GM18907 (cell line): ENCODE results near the gene DEPP1.
A peak's percentile ranks its signal among the peaks of the same experiment; 100 is the strongest.

Experiments
- ATAC-seq: cut with Tn5 transposase; IDR thresholded peaks from one replicate; pipeline ENCODE4 v1.9.1; 2021; ENCODE audit warnings: mild to moderate bottlenecking, moderate library complexity; ENCODE audit not compliant: unreplicated experiment

The DEPP1 gene

GRCh38 chr10:44968091-44968490, 10.5 kb downstream of the DEPP1 start:
- ATAC-seq: no peak

GRCh38 chr10:44967616-44968015, 11.0 kb downstream of the DEPP1 start:
- no peak for ATAC-seq

GRCh38 chr10:44966816-44967509, 11.6 kb downstream of the DEPP1 start:
- ATAC-seq: no peak

DNA sequence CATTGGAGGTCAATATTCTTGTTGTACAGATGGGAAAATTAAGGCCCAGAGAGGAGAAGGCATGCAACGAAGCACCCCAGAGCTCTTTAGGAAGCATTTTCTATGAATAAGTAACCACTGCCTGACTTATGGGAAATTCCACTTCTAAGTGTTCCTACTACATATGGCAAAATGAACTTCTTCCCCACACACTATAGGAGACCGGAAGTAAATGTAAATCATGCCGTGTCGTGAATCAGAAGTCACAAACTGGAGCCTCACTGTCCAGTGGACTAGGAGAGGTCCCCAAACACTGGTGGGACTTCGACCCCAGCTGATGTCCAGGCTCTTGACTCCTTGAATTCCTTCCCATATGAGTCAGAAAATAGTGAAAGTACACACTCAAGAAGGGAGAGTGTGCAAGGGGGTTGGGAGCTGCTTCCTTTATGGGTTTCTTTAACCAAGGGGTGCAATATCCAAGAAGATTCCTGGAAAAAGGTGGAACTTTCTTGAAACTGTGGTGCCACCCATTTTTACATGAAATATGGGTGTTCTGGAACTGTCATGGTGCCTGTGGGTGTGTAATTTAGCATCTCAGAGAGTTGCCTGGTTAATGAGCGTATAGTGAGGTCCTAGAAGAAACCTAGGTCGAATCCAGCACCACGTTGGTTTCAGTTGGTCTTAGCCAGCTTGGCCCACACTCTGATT, 12.3 kb downstream of the DEPP1 start:
- peak; percentile 40 for ATAC-seq

- peak; percentile 51 for ATAC-seq
Observed at GRCh38 chr10:44965651-44966097, 12.9 kb downstream of the DEPP1 start.

DNA sequence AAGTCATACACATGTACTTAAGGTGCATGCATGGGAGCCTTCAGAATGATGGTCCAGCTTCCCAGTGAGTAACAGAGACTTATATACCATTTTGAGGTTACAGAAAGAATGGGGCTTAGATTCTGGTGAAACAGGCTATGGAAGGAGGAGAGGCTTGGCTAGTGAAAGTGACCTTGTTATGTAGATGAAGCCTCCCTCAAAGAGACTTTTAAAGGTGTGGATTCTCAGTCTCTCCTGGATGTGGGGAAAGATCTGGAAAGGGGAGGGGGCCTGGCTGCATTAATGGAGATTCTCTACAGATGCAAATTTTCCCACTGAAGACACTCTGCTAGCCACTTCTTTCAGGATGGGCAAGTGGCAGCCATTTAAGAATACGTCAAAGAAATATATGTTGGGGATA, 13.5 kb downstream of the DEPP1 start:
- ATAC-seq: no peak

- ATAC-seq: peak; percentile 15
Observed at GRCh38 chr10:44963772-44964633, 14.6 kb downstream of the DEPP1 start.

- no peak for ATAC-seq
Observed at GRCh38 chr10:44962870-44963738, 15.5 kb downstream of the DEPP1 start.

DNA sequence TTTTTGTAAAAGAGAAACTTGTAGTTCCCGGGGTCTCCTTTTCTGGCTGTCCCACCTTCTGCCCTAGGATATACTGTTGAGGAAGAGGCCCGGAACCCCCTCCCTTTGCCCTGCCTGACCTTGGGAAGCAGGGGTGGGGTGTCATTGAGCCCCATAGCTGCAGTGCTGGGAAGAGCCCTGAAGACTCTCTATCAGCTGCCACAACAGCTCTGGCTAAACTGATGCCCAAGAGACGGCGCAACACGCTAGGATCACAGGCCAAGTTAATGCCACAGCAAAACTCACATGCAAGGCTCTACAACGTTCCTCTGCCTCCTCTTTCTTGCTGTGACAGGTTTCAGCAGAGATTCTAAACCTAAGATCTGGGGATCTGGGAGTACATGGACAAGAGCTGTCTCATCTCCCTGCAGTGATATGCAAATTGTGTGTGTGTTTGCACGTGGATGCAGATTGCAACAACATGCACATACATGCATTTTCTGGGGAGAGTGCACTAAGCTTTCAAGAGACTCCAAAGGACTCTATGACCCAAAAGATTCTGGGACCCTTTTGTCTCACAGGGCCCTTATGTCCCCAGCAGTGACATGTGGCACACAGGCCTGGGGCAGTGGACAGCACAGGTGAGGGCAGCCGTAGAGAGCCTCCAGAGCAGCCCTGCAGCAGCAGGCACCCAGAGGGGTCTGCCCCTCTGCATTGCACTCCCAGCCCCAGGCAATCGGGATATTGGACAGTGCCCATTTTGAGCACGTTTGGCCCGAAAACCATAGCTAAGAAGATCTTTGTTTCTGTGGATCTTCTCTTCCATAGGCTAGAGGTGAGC, 16.5 kb downstream of the DEPP1 start:
- no peak for ATAC-seq

DNA sequence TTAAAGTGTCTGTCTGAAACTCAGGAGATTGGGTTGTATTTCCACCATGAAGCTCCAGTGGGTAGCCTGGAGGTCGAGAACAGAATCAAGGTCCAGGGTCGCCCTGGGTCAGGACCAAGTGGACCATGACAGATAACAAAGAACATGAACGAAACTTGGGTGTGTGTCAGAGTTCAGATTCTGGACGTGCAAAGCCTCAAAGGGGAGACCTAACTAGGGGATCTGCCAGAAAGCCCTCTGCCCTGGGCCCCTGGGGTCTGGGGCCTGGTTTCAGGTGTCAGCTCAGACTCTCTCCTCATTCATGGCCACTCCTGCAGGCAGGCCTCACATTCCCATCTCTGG, 17.4 kb downstream of the DEPP1 start:
- no peak for ATAC-seq

DNA sequence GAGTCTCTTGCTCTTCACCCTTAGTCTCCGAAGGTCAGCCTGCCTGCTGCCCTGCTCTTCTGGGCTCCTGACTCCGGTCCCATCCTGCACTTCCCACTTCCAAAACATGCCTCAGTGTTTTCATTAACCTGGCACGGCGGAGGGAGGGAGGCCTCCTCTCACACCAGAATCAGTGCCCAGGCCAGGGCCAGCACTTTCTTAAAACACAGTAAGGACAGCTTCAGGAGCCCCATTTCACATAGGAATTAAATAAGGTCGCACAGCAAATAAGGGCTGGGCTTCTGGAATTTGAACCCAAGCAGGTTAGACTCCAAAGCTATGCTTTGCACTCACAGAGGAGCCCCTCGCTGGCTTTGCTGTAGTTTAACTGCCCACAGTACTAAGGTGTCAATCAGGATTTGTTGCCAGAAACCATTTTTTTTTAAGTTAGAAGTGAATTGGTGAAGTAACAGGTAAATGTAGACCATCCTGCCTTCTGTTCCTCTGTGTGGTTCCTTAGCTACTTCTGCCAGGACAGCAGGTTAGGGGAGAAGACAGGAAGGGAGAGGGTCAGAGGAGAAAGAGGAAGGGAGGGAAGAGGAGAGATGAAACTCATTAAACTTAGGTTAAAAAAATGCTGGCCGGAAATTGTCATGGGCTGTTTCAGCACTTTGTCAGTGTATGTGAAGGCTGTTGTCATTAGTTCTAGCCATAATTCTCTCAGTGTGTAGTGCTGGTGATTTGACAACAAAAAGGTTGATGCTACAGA, 18.0 kb downstream of the DEPP1 start:
- no peak for ATAC-seq

- ATAC-seq: no peak
Observed at GRCh38 chr10:44960088-44960460, 18.5 kb downstream of the DEPP1 start.

DNA sequence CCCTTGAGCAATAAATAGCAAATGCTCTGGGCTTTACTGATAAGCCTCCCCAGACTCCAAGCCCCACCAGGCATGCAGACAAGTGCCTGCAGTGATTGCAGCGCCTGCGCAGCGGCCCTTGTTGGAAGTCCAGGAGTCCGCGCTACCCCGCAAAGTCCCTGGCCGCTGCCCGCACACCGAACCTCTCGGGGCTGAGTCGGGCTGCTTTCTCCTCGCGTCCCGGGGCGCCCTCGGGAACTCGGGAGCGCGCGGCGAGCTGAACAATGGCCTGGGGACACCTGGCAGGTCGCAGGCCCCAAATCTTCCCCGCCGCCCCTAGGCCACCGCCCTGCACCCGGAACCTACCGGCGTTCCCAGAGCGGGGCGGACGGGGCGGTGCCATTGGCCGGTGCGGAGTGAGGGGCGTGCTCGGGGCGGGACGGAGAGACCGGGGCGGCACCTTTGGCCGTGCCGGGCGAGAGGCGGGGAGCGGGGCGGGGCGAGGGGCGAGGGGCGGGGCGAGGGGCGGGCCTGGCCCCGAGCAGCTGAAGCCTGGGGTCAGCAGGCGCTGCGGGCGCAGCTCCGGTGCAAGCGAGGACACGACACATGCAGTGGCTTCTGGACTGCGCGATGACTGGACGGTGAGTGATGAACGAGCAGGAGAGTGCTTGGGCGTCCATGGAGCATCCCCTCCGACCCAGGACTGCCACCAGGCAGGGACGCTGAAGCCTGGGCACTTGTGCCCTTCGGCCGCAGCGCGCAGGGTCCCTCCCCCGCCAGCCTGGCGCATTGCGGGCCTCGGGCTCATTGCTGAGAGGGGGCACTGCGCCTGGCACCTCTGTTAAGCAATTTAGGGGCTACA, 19.1 kb downstream of the DEPP1 start, which contains the start of gene RASSF4:
RASSF4 (plus strand) TSS at position 556 of the 841 bp plus-strand sequence. CDS start 10,401 bp downstream, outside the sequence.
- ATAC-seq: peak; percentile 97

DNA sequence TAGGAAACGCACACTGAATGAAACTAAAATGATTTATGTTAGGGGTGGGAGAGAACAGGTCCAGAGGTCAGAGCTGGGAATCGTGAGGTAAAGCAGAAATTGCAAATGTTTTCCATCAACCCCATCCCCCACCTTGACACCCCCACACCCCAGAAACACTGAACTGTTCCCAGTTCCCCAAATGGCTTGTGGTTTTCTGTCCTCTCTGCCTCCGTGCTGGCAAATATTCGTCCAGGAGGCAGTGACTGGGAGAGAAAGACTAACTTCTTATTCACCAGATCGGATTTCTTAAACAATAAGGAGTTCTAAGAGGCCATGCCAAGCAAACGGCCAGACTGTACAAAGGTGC, 19.7 kb downstream of the DEPP1 start:
- ATAC-seq: no peak

- no peak for ATAC-seq
Observed at GRCh38 chr10:44958196-44958897, 20.3 kb downstream of the DEPP1 start.

DNA sequence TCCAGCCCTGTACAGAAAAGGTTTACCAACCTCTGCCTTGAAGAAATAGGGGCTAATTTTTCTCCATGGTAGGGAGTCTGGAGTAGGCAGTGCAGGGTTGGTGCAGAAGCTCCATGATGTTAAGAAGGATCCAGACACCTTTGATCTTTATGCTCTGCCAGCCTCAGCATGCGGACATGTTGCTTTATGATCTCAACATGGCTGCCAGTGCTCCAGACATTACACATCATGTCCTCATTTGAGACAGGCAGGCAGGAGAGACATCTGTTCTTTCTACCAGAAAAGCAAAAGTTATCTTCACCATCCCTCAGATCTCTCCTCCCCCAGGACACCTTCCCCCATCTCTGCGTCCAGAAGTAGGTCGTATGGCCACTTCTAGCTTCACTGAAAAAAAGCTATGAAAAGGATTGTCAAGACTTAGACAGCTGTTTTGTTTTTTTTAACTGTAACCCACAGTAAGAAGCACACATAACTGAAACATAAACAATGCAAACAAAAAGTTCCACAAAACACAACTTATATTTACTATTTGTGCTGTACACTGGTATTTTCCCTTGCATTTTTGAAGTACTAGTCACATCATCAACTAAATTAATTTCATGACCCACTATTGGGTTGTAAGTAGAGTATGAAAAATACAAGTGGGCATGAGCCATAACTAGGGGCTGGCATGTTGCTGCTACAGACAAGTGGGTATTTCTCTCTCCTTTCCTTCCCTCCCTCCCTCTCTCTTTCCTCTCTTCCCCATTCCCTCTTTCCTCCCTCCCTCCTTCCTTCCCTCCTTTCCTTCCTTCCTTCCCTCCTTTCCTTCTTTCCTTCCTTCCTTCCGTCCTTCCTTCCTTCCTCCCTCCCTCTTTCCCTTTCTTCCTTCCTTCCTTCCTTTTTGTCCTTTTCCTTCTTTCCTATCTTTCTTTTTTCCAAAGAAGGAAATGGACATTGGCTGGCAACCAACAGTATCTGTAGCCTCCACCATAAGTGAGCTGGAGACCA, 21.6 kb downstream of the DEPP1 start:
- no peak for ATAC-seq
